PFSK-1 (cell line): ENCODE data around the gene SYN1.

Experiments used
- FOXP2 ChIP-seq: optimal IDR thresholded peaks from 2 replicates; pipeline ENCODE3; 2011; ENCODE audit warnings: borderline replicate concordance, control low read depth, inconsistent platforms; ENCODE audit not compliant: insufficient read depth; ENCODE audit errors: extremely low read length, extremely low read depth
- POLR2AphosphoS5 ChIP-seq: IDR thresholded peaks from 2 replicates; pipeline ENCODE4 v1.6.1; 2012; ENCODE audit warnings: low read depth, mild to moderate bottlenecking, control low read depth, low read length, moderate library complexity
- REST ChIP-seq, 2 experiments: IDR thresholded peaks; 2 replicates each; pipeline versions ENCODE4 v1.6.1 to v1.8.0; 2011 to 2012; ENCODE audit warnings: low read depth in 2 of 2, low read length in 2 of 2, control low read depth in 1 of 2, inconsistent platforms in 1 of 2, mild to moderate bottlenecking in 1 of 2, moderate library complexity in 1 of 2; ENCODE audit not compliant: insufficient read depth in 1 of 2
- SIN3A ChIP-seq: IDR thresholded peaks from 2 replicates; pipeline ENCODE4 v1.6.1; 2012; ENCODE audit warnings: mild to moderate bottlenecking, low read length, moderate library complexity, borderline replicate concordance; ENCODE audit not compliant: insufficient read depth
- TAF1 ChIP-seq: IDR thresholded peaks from 2 replicates; pipeline ENCODE4 v1.6.1; 2012; ENCODE audit warnings: low read length, control low read depth, borderline replicate concordance; ENCODE audit not compliant: insufficient read depth

SYN1 gene

DNA sequence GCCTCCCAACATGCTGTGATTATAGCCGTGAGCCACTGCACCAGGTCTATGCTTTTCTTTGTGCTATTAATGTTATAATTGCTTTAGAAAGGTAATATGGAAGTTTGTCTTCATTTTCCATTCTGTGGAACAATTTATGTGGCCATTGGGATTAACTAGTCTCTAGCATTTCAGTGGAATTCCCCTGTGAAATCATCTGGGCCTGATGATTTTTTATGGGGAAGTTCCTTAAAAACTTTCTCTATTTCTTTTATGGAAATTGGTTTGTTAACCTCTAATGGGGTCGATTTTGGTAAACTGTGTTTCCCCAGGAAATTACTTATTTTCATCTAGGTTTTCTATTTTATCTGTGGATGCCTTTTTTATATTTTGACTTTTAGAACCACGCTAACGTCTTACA lies 26.1 kb downstream of the SYN1 start:
- no peak for TF ChIP-seq SIN3A
- no peak for TF ChIP-seq TAF1
- TF ChIP-seq REST (IDR thresholded peaks at IDR 0.05; ENCODE audit: insufficient read depth in 1 of 2, low read depth in 2 of 2, low read length in 2 of 2) = no peak
- TF ChIP-seq POLR2AphosphoS5 = no peak
- TF ChIP-seq FOXP2 = no peak

- TF ChIP-seq REST (IDR thresholded peaks at IDR 0.05; ENCODE audit: insufficient read depth in 1 of 2, low read depth in 2 of 2, low read length in 2 of 2) = no peak
- TF ChIP-seq FOXP2 = no peak
- TF ChIP-seq POLR2AphosphoS5 = no peak
Measured at GRCh38 chrX:47590984-47591383, 28.7 kb downstream of the SYN1 start.

- TF ChIP-seq FOXP2 (no peak), REST (IDR thresholded peaks at IDR 0.05; ENCODE audit: insufficient read depth in 1 of 2, low read depth in 2 of 2, low read length in 2 of 2) (no peak), SIN3A (no peak), POLR2AphosphoS5 (no peak), TAF1 (no peak)
Measured at GRCh38 chrX:47587906-47588735, 31.5 kb downstream of the SYN1 start.

GRCh38 chrX:47587091-47587891 lies 32.4 kb downstream of the SYN1 start:
- no peak for TF ChIP-seq POLR2AphosphoS5
- TF ChIP-seq TAF1 = no peak
- TF ChIP-seq SIN3A = no peak
- no peak for TF ChIP-seq FOXP2
- no peak for TF ChIP-seq REST (IDR thresholded peaks at IDR 0.05; ENCODE audit: insufficient read depth in 1 of 2, low read depth in 2 of 2, low read length in 2 of 2)
